BE2C (cell line): ENCODE results near the gene KRTAP1-3.
"Not testable (repeated sequence)": the region's sequence is repeated elsewhere in the genome, so short reads cannot be mapped to it uniquely, and the experiment has no call there.

Experiments
- DNase-seq: peaks from one replicate; pipeline ENCODE4 v3.0.0-alpha.2; 2020
- H3K27me3 ChIP-seq: fragments of 250-450 bp; sonication (Bioruptor Pico); 2 replicates; pipeline ENCODE4 v1.5.1; 2020; ENCODE audit warnings: mild to moderate bottlenecking
- H3K36me3 ChIP-seq: fragments of 250-450 bp; sonication (Bioruptor Pico); 2 replicates; pipeline ENCODE4 v1.5.1; 2020; ENCODE audit warnings: mild to moderate bottlenecking
- H3K4me1 ChIP-seq: fragments of 250-450 bp; sonication (Bioruptor Pico); 2 replicates; pipeline ENCODE4 v1.5.1; 2020
- H3K4me3 ChIP-seq: 2 replicates; pipeline ENCODE4 v1.5.1; 2011; ENCODE audit warnings: low read depth, low read length
- H3K9me3 ChIP-seq: fragments of 250-450 bp; sonication (Bioruptor Pico); 2 replicates; pipeline ENCODE4 v1.5.1; 2020
- CTCF ChIP-seq: IDR thresholded peaks from 2 replicates; pipeline ENCODE4 v1.5.1; 2012; ENCODE audit warnings: mild to moderate bottlenecking, low read depth, low read length

Gene KRTAP1-3

GRCh38 chr17:41061964-41062363, 27.3 kb upstream of the KRTAP1-3 start:
- DNase-seq = no peak
- Histone ChIP-seq H3K4me1 (no peaks in the 10 kb centered on the region), H3K27me3 (no peaks in the 10 kb centered on the region; the same call in 1 of the 2 replicates), H3K9me3 (no peaks in the 10 kb centered on the region), H3K36me3 (no peaks in the 10 kb centered on the region), H3K4me3 (no peak overlapping the region)
- no peak for TF ChIP-seq CTCF

DNA sequence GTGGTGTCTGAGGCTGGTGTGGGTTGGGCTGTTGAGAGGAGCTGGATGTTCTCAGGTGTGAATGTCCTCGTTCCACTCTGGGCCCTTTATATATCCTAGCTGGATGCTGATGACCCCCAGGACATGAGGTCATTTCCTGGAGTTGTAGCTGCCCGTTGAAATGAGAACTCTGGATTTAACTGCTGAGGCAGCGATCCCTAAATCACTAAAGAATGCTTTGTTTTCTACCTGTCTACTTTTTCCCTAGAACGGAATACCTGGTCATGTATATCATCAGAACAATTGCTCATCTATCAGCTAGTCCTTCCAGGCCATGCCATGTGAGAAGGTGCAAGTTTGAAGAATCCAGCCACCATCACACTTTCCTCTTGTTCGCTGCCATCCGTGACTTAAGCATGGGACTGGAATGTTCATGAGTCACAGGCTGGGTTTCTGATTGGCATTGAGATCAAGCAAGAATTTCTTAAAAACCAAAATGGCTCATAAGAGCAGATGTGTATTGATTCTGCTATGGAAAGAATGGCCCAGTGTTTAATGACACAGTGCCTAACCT, 25.5 kb upstream of the KRTAP1-3 start, which contains the start of gene KRTAP2-3:
Gene KRTAP2-3 (minus strand): TSS at position 63 of the 553 bp plus-strand sequence. CDS start 64 bp downstream, outside the sequence.
- H3K36me3 ChIP-seq = no peaks in the 10 kb centered on the region
- H3K4me3 ChIP-seq = no peak within 1 kb of the TSS
- H3K4me1 ChIP-seq = no peaks in the 10 kb centered on the region
- no peaks in the 10 kb centered on the region; the same call in 1 of the 2 replicates for H3K27me3 ChIP-seq
- no peak for TF ChIP-seq CTCF
- no peak for DNase-seq
- no peaks in the 10 kb centered on the region for H3K9me3 ChIP-seq

- H3K4me1 ChIP-seq, DNase-seq, H3K27me3 ChIP-seq, H3K9me3 ChIP-seq, H3K4me3 ChIP-seq, H3K36me3 ChIP-seq: not testable (repeated sequence)
These were observed 24.8 kb upstream of the KRTAP1-3 start for GRCh38 chr17:41059276-41060051.

DNA sequence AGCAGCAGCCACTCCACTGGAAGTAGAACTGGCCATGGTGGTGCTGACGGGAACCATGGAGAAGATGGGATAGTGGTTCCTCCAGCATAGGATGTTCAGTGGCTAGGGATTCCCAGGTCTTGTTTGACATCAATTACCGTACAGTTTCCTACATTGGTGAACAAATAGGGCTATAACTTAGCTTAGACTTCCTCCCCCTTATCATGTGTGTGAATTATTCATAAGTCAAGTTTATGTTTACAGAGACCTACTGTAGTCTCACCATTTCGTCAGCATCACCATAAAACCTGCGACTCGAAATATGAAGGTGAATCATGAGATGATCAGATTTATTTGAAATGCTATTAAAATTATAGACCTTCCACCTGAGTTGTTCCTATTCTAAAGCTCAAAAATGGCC, 24.1 kb upstream of the KRTAP1-3 start:
- no peaks in the 10 kb centered on the region for H3K4me1 ChIP-seq
- no peaks in the 10 kb centered on the region for H3K36me3 ChIP-seq
- no peak for TF ChIP-seq CTCF
- no peak overlapping the region for H3K4me3 ChIP-seq
- H3K9me3 ChIP-seq = no peaks in the 10 kb centered on the region
- H3K27me3 ChIP-seq = no peaks in the 10 kb centered on the region
- no peak for DNase-seq

DNA sequence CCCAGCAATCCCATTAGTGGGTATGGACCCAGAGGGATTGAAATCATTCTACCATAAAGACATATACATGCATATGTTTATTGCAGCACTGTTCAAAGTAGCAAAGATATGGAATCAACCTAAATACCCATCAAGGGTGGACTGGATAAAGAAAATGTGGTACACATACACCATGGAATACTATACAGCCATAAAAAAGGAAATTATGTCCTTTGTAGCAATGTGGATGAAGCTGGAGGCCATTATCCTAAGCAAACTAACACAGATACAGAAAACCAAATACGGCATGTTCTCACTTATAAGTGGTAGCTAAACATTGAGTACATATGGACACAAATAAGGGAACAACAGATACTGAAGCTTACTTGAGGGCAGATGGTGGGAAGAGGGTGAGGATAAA, 22.9 kb upstream of the KRTAP1-3 start:
- DNase-seq = no peak
- no peak overlapping the region for H3K4me3 ChIP-seq
- TF ChIP-seq CTCF = no peak
- H3K4me1 ChIP-seq = no peaks in the 10 kb centered on the region
- no peaks in the 10 kb centered on the region for H3K27me3 ChIP-seq
- no peaks in the 10 kb centered on the region for H3K9me3 ChIP-seq
- H3K36me3 ChIP-seq = no peaks in the 10 kb centered on the region

DNA sequence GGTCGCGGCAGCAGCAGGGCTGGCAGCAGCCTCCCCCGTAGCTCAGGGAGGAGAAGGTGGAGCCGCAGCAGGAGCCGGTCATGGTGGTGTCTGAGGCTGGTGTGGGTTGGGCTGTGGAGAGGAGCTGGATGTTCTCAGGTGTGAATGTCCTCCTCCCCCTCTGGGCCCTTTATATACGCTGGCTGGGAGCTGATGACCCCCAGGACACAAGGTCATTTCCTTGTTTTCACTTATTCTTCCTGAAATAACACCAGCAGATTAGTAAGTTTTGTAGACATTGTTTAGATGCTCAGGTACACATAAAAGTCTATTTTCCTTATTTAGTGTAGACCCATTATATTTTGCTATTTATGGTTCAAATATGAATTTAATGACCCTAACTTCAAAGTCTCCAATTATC, 20.5 kb upstream of the KRTAP1-3 start, which contains the start of gene KRTAP2-2:
Gene KRTAP2-2 (minus strand): TSS at position 101 of the 400 bp plus-strand sequence. CDS start 19 bp downstream, at position 82.
- not testable (repeated sequence) for H3K36me3 ChIP-seq, H3K4me1 ChIP-seq, H3K4me3 ChIP-seq, H3K9me3 ChIP-seq, H3K27me3 ChIP-seq, DNase-seq

- not testable (repeated sequence) for H3K9me3 ChIP-seq, H3K4me1 ChIP-seq, H3K4me3 ChIP-seq, H3K36me3 ChIP-seq, DNase-seq, H3K27me3 ChIP-seq
These were observed 19.9 kb upstream of the KRTAP1-3 start for GRCh38 chr17:41054556-41054955.
